H1 (cell line): ENCODE results near the gene MICU1. TPM values are rescaled to one million over a fixed set of nuclear protein-coding genes. Genes with fewer than 3 reads are reported as not detected.

Source experiments
- CTCF ChIA-PET: fragments of 300-600 bp; sonication (Branson Sonifier 250); formaldehyde crosslinking; loops from one replicate; lab custom pipeline; 2021; ENCODE audit not compliant: partially characterized antibody; lab: Charles Lee
- POLR2A ChIA-PET: fragments of 300-600 bp; sonication (Branson Sonifier 250); formaldehyde crosslinking; loops from one replicate; lab custom pipeline; 2021; ENCODE audit warnings: inconsistent platforms; ENCODE audit not compliant: partially characterized antibody; lab: Charles Lee
- DNase-seq, 2 experiments: peaks; one replicate each; pipeline versions ENCODE4 v3.0.0 to v3.0.0-alpha.2; 2010 to 2022; ENCODE audit warnings: low spot score in 2 of 2, low read depth in 1 of 2, mixed read lengths in 1 of 2
- FAIRE-seq: peaks from 2 replicates; lab custom pipeline; 2011; peaks lifted over from hg19 to GRCh38; lab: Jason Lieb, UNC
- H2AFZ ChIP-seq: 2 replicates; pipeline ENCODE4 v1.8.1; 2012; ENCODE audit warnings: low read length, inconsistent platforms
- H2AK5ac ChIP-seq: 2 replicates; pipeline ENCODE4 v1.6.1; 2013; ENCODE audit warnings: low read depth, low read length
- H2BK120ac ChIP-seq: replicated peaks from 2 replicates; pipeline ENCODE3; 2013; ENCODE audit warnings: low read depth, low read length, inconsistent platforms
- H2BK12ac ChIP-seq: 2 replicates; pipeline ENCODE4 v1.6.1; 2013; ENCODE audit warnings: low read depth, low read length
- H2BK15ac ChIP-seq: 2 replicates; pipeline ENCODE4 v1.6.1; 2013; ENCODE audit warnings: low read length
- H2BK20ac ChIP-seq: 2 replicates; pipeline ENCODE4 v1.6.1; 2013; ENCODE audit warnings: low read length
- H2BK5ac ChIP-seq: 2 replicates; pipeline ENCODE4 v1.6.1; 2013; ENCODE audit warnings: low read depth, low read length
- H3K14ac ChIP-seq: 2 replicates; pipeline ENCODE4 v1.6.1; 2013; ENCODE audit warnings: inconsistent platforms; ENCODE audit not compliant: insufficient read length
- H3K18ac ChIP-seq: 2 replicates; pipeline ENCODE4 v1.6.1; 2013; ENCODE audit warnings: low read length; ENCODE audit errors: extremely low read depth
- H3K23ac ChIP-seq: 2 replicates; pipeline ENCODE4 v1.6.1; 2013; ENCODE audit warnings: inconsistent platforms; ENCODE audit not compliant: insufficient read length
- H3K23me2 ChIP-seq: 2 replicates; pipeline ENCODE4 v1.6.1; 2013; ENCODE audit warnings: low read depth, low read length
- H3K27ac ChIP-seq: 2 replicates; pipeline ENCODE4 v1.6.1; 2011; ENCODE audit warnings: low read depth, low read length, inconsistent platforms
- H3K27me3 ChIP-seq, 4 experiments: replicated peaks in 1 of 4; 1 replicate in 1 of 4; 2 replicates in 3 of 4; pipeline versions ENCODE4 v1.6.1 to v1.8.1; 2011 to 2013; ENCODE audit warnings: low read length in 3 of 4, mild to moderate bottlenecking in 3 of 4, inconsistent platforms in 2 of 4, mixed read lengths in 2 of 4, moderate library complexity in 1 of 4; ENCODE audit not compliant: control insufficient read depth in 3 of 4, insufficient read depth in 3 of 4; ENCODE audit errors: extremely low read depth in 1 of 4
- H3K36me3 ChIP-seq, 4 experiments: 2 replicates each; pipeline versions ENCODE4 v1.6.1 to v1.8.1; 2011 to 2013; ENCODE audit warnings: mild to moderate bottlenecking in 4 of 4, low read length in 3 of 4, moderate library complexity in 2 of 4, control low read depth in 1 of 4, inconsistent platforms in 1 of 4; ENCODE audit not compliant: insufficient read depth in 4 of 4, control insufficient read depth in 2 of 4
- H3K4ac ChIP-seq: replicated peaks from 2 replicates; pipeline ENCODE3; 2013; ENCODE audit warnings: low read length, low read depth, mixed read lengths, inconsistent platforms; ENCODE audit not compliant: insufficient read length
- H3K4me1 ChIP-seq, 4 experiments: replicated peaks in 1 of 4; 1 replicate in 1 of 4; 2 replicates in 3 of 4; pipeline versions ENCODE4 v1.6.1 to v1.8.1; 2011 to 2013; ENCODE audit warnings: low read length in 3 of 4, inconsistent platforms in 2 of 4, mixed read lengths in 1 of 4; ENCODE audit not compliant: insufficient read depth in 4 of 4, control insufficient read depth in 3 of 4
- H3K4me2 ChIP-seq, 2 experiments: 2 replicates each; pipeline versions ENCODE4 v1.6.1 to v1.8.1; 2011 to 2013; ENCODE audit warnings: low read depth in 2 of 2, low read length in 2 of 2, control low read depth in 1 of 2, inconsistent platforms in 1 of 2, mild to moderate bottlenecking in 1 of 2; ENCODE audit not compliant: insufficient read depth in 1 of 2
- H3K4me3 ChIP-seq, 4 experiments: fragments of 200-600, 300-600 bp in 1 of 4; sonication (generic), shearing (Covaris generic), sonication (Bioruptor Twin) in 1 of 4; 2 replicates each; pipeline versions ENCODE4 v1.5.1 to v1.8.1; 2011 to 2016; ENCODE audit warnings: low read length in 4 of 4, low read depth in 3 of 4, control low read depth in 2 of 4, inconsistent platforms in 2 of 4, mild to moderate bottlenecking in 2 of 4, mixed read lengths in 1 of 4, moderate library complexity in 1 of 4; ENCODE audit not compliant: insufficient read depth in 2 of 4; ENCODE audit errors: extremely low read depth in 1 of 4
- H3K56ac ChIP-seq: replicated peaks from 2 replicates; pipeline ENCODE3; 2013; ENCODE audit warnings: low read depth, mild to moderate bottlenecking, mixed read lengths, low read length, inconsistent platforms; ENCODE audit not compliant: insufficient read length
- H3K79me1 ChIP-seq: 2 replicates; pipeline ENCODE4 v1.6.1; 2013; ENCODE audit warnings: low read depth, low read length, control low read depth
- H3K79me2 ChIP-seq, 2 experiments: 2 replicates each; pipeline versions ENCODE4 v1.6.1 to v1.8.1; 2012 to 2013; ENCODE audit warnings: low read length in 2 of 2, mild to moderate bottlenecking in 2 of 2, inconsistent platforms in 1 of 2; ENCODE audit not compliant: insufficient read depth in 2 of 2, control insufficient read depth in 1 of 2
- H3K9ac ChIP-seq, 4 experiments: replicated peaks in 1 of 4; 1 replicate in 1 of 4; 2 replicates in 3 of 4; pipeline versions ENCODE4 v1.6.1 to v1.8.1; 2011 to 2013; ENCODE audit warnings: low read depth in 3 of 4, low read length in 3 of 4, control low read depth in 2 of 4, mild to moderate bottlenecking in 2 of 4, moderate library complexity in 2 of 4, inconsistent platforms in 1 of 4; ENCODE audit errors: extremely low read depth in 1 of 4
- H3K9me3 ChIP-seq, 2 experiments: 2 replicates each; pipeline versions ENCODE4 v1.6.1 to v1.8.1; 2012 to 2013; ENCODE audit warnings: mild to moderate bottlenecking in 2 of 2, moderate library complexity in 2 of 2, control low read depth in 1 of 2, inconsistent platforms in 1 of 2, low read depth in 1 of 2, low read length in 1 of 2, mixed read lengths in 1 of 2; ENCODE audit not compliant: insufficient read depth in 2 of 2
- H4K20me1 ChIP-seq, 2 experiments: replicated peaks in 1 of 2; 2 replicates each; pipeline versions ENCODE3 to v1.8.1; 2011 to 2013; ENCODE audit warnings: inconsistent platforms in 2 of 2, low read length in 2 of 2, mild to moderate bottlenecking in 1 of 2; ENCODE audit not compliant: insufficient read depth in 2 of 2, control insufficient read depth in 1 of 2
- H4K5ac ChIP-seq: 2 replicates; pipeline ENCODE4 v1.6.1; 2013; ENCODE audit warnings: low read length, low read depth, mixed read lengths, inconsistent platforms; ENCODE audit not compliant: insufficient read length
- H4K8ac ChIP-seq: 2 replicates; pipeline ENCODE4 v1.8.0; 2013; ENCODE audit warnings: mild to moderate bottlenecking, moderate library complexity, low read length, inconsistent platforms; ENCODE audit not compliant: insufficient read depth; ENCODE audit errors: extremely low read depth
- H4K91ac ChIP-seq: replicated peaks from 2 replicates; pipeline ENCODE3; 2013; ENCODE audit warnings: low read length, mixed read lengths, inconsistent platforms; ENCODE audit not compliant: insufficient read length
- ATF2 ChIP-seq: IDR thresholded peaks from 2 replicates; pipeline ENCODE4 v1.6.1; 2012; ENCODE audit warnings: low read length, inconsistent platforms
- BCL11A ChIP-seq, 2 experiments: IDR thresholded peaks; one replicate each; pipeline ENCODE4 v1.6.1; 2011; ENCODE audit warnings: low read depth in 2 of 2, low read length in 2 of 2, mild to moderate bottlenecking in 2 of 2
- CHD2 ChIP-seq: IDR thresholded peaks from 2 replicates; pipeline ENCODE4 v1.6.1; 2012; ENCODE audit warnings: low read length, improper control_type of control experiment
- EZH2 ChIP-seq: fragments of 200-600 bp; sonication (generic); IDR thresholded peaks from 2 replicates; pipeline ENCODE4 v1.7.1; 2012; ENCODE audit warnings: low read depth, mild to moderate bottlenecking, moderate library complexity, low read length, inconsistent platforms; ENCODE audit not compliant: severe bottlenecking
- KDM1A ChIP-seq: fragments of 200-600, 300-600 bp; sonication (generic); IDR thresholded peaks from 2 replicates; pipeline ENCODE4 v1.7.1; 2016; ENCODE audit warnings: mild to moderate bottlenecking, low read length, borderline replicate concordance
- KDM5A ChIP-seq: fragments of 200-600 bp; IDR thresholded peaks from 2 replicates; pipeline ENCODE4 v1.7.1; 2012; ENCODE audit warnings: mild to moderate bottlenecking, low read length, inconsistent platforms, mixed read lengths
- MAFK ChIP-seq: IDR thresholded peaks from 2 replicates; pipeline ENCODE4 v1.6.1; 2012; ENCODE audit warnings: low read depth, mild to moderate bottlenecking, improper control_type of control experiment, low read length
- NRF1 ChIP-seq: IDR thresholded peaks from 2 replicates; pipeline ENCODE4 v1.6.1; 2011; ENCODE audit warnings: mild to moderate bottlenecking, low read depth, low read length, improper control_type of control experiment
- SIN3A ChIP-seq, 2 experiments: IDR thresholded peaks in 1 of 2; conservative IDR thresholded peaks in 1 of 2; 2 replicates each; pipeline ENCODE4 v1.6.1; 2011 to 2012; ENCODE audit warnings: low read length in 2 of 2, improper control_type of control experiment in 1 of 2, low read depth in 1 of 2, mild to moderate bottlenecking in 1 of 2
- SIX5 ChIP-seq: IDR thresholded peaks from 2 replicates; pipeline ENCODE4 v1.6.1; 2011; ENCODE audit warnings: mild to moderate bottlenecking, low read depth, low read length
- SP4 ChIP-seq: IDR thresholded peaks from 2 replicates; pipeline ENCODE4 v1.6.1; 2012; ENCODE audit warnings: low read length, inconsistent platforms
- SRF ChIP-seq: IDR thresholded peaks from 2 replicates; pipeline ENCODE4 v1.6.1; 2011; ENCODE audit warnings: mild to moderate bottlenecking, low read depth, low read length, moderate library complexity
- TAF1 ChIP-seq: IDR thresholded peaks from 2 replicates; pipeline ENCODE4 v1.6.1; 2011; ENCODE audit warnings: mild to moderate bottlenecking, low read depth, low read length
- TBP ChIP-seq: IDR thresholded peaks from 2 replicates; pipeline ENCODE4 v1.6.1; 2011; ENCODE audit warnings: low read depth, low read length, improper control_type of control experiment
- polyA plus RNA-seq, 7 experiments: library from polyadenylated mRNA; depleted of rRNA in 3 of 7; stranded (reverse) in 5 of 7; unstranded in 2 of 7; fragments of >200 nt in 5 of 7; fragments of 200-250 nt in 2 of 7; gene quantifications; 1 replicate in 5 of 7; 2 replicates in 1 of 7; 4 replicates in 1 of 7; pipeline versions ENCODE4 v1.2.1 to v1.2.3, GENCODE V29; 2011 to 2013; ENCODE audit warnings: missing spikeins in 2 of 7, mixed read lengths in 2 of 7
- total RNA-seq: library from RNA; stranded (reverse); fragmentation: NEBNext Ultra II Directional; extraction: Animal tissue kit (Norgen Biotek cat#: 25700); gene quantifications from 2 replicates; pipeline ENCODE4 v1.2.1, GENCODE V29; 2021

Gene MICU1
- total and polyA plus RNA-seq, 2 of the 8 experiments (the other 6 are each of a cell fraction or from before 2014, with no cell fraction given): 18.0 to 36.7 TPM

DNA sequence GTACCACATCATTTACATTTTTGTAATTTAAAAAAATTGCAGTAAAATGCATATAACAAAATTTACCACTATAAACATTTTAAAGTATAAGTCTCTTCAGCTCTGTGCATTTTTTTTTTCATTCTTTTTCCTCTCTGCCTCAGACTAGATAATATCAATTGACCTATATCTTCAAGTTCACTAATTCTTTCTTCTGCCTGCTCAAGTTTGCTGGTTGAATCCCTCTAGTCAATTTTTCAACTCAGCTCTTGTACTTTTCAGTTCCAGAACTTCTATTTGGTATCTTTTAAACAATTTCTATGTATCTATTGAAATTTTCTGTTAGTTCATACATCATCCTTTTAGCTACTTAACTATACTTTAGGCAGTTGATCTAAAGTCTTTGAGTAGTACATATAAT is 112.0 kb downstream of the MICU1 start:
- H4K91ac ChIP-seq: no peak overlapping the region
- H4K8ac ChIP-seq: no peak overlapping the region
- no peak overlapping the region for H2AK5ac ChIP-seq
- H3K79me1 ChIP-seq: no peaks in the 10 kb centered on the region
- H3K79me2 ChIP-seq: no peaks in the 10 kb centered on the region
- H3K4me1 ChIP-seq: no peaks in the 10 kb centered on the region
- H4K5ac ChIP-seq: no peak overlapping the region
- no peak overlapping the region for H3K4ac ChIP-seq
- POLR2A ChIA-PET: no interaction called here
- no peak overlapping the region for H3K23ac ChIP-seq
- H3K18ac ChIP-seq: no peak overlapping the region
- no peak overlapping the region for H2BK120ac ChIP-seq
- CTCF ChIA-PET: no interaction called here
- H3K4me2 ChIP-seq: no peak overlapping the region
- no peaks in the 10 kb centered on the region for H3K9me3 ChIP-seq
- H2AFZ ChIP-seq: no peak overlapping the region
- no peaks in the 10 kb centered on the region for H3K27me3 ChIP-seq
- H2BK20ac ChIP-seq: no peak overlapping the region
- DNase-seq (no peak), FAIRE-seq (no peak)
- H4K20me1 ChIP-seq: no peaks in the 10 kb centered on the region
- no peak overlapping the region for H2BK5ac ChIP-seq
- H2BK15ac ChIP-seq: no peak overlapping the region
- H3K9ac ChIP-seq: no peak overlapping the region
- no peak overlapping the region for H2BK12ac ChIP-seq
- H3K4me3 ChIP-seq: no peak overlapping the region
- no peaks in the 10 kb centered on the region for H3K36me3 ChIP-seq
- no peaks in the 10 kb centered on the region; the same call in 1 of the 2 replicates for H3K23me2 ChIP-seq
- H3K56ac ChIP-seq: no peak overlapping the region
- H3K27ac ChIP-seq: no peak overlapping the region
- no peak overlapping the region for H3K14ac ChIP-seq
- TF ChIP-seq SRF: no peak
- no peak for TF ChIP-seq SIX5
- TF ChIP-seq KDM5A: no peak
- TF ChIP-seq CHD2: no peak
- no peak for TF ChIP-seq NRF1
- no peak for TF ChIP-seq KDM1A
- TF ChIP-seq TAF1: no peak
- no peak for TF ChIP-seq MAFK
- no peak for TF ChIP-seq EZH2
- TF ChIP-seq TBP: no peak
- TF ChIP-seq ATF2: no peak
- TF ChIP-seq BCL11A (IDR thresholded peaks at IDR 0.05; ENCODE audit: low read depth in 2 of 2, low read length in 2 of 2): no peak
- no peak for TF ChIP-seq SP4
- no peak for TF ChIP-seq SIN3A (conservative IDR thresholded peaks at IDR 0.05 in 1 of 2, IDR thresholded peaks at IDR 0.05 in 1 of 2; ENCODE audit: low read depth in 1 of 2, low read length in 2 of 2)
